ENCODE measurements around the gene MTHFD1L. TPM values are rescaled to one million over a fixed set of nuclear protein-coding genes. Genes with fewer than 3 reads are reported as not detected.

The MTHFD1L gene
- total and polyA plus RNA-seq, 8 donors = 1.8 to 16.3 (median 8.8) TPM

DNA sequence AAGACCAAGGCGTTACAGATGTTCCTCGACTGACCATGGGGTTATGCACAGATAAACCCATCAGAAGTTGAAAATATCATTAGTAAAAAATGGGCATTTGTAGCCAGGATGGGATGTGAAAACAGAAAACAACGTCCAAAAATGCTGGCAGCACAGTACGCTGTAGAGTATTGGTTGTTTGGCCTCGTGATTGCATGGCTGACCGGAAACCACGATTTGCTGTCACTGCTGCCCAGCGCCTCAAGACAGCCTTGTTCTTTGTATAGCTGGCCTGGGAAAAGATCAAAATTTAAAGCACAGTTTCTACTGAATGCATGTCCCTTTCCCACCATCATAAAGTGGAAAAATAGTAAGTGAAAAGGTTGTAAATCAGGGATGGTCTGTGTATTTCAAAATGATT, 41.9 kb downstream of the MTHFD1L start:
- Histone ChIP-seq H3K27ac (no peak overlapping the region), H3K36me3 (peaks cover 0 to 12% (median 2%) of the 10 kb centered on the region in 4 donors), H3K4me3 (no peak overlapping the region), H3K9me3 (no peaks in the 10 kb centered on the region), H3K27me3 (no peaks in the 10 kb centered on the region), H3K4me1 (peaks cover 0 to 3% (median 0%) of the 10 kb centered on the region in 4 donors)
- peak in 1 of 2 donors; percentile 53 for DNase-seq
- TF ChIP-seq POLR2AphosphoS5 (IDR thresholded peaks at IDR 0.05) (no peak), POLR2A (IDR thresholded peaks at IDR 0.05) (no peak), EP300 (IDR thresholded peaks at IDR 0.05) (no peak)
- TF ChIP-seq, protein P1, sequence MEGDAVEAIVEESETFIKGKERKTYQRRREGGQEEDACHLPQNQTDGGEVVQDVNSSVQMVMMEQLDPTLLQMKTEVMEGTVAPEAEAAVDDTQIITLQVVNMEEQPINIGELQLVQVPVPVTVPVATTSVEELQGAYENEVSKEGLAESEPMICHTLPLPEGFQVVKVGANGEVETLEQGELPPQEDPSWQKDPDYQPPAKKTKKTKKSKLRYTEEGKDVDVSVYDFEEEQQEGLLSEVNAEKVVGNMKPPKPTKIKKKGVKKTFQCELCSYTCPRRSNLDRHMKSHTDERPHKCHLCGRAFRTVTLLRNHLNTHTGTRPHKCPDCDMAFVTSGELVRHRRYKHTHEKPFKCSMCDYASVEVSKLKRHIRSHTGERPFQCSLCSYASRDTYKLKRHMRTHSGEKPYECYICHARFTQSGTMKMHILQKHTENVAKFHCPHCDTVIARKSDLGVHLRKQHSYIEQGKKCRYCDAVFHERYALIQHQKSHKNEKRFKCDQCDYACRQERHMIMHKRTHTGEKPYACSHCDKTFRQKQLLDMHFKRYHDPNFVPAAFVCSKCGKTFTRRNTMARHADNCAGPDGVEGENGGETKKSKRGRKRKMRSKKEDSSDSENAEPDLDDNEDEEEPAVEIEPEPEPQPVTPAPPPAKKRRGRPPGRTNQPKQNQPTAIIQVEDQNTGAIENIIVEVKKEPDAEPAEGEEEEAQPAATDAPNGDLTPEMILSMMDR (IDR thresholded peaks at IDR 0.05) = no peak
- 82 to 95% (median 86%) methylated on average over 8 of the region's 8 CpGs for WGBS, 5 donors
- intact Hi-C loops (cut with DNase I; ENCODE audit: low total_unique reads) = no loop called here

- intact Hi-C loops (cut with DNase I; ENCODE audit: low total_unique reads) = no loop called here
- H3K36me3 ChIP-seq = peaks cover 0 to 12% (median 2%) of the 10 kb centered on the region in 4 donors
- DNase-seq = no peak
- no peak overlapping the region for H3K27ac ChIP-seq
- no peak overlapping the region for H3K4me3 ChIP-seq
- no peaks in the 10 kb centered on the region for H3K4me1 ChIP-seq
- H3K27me3 ChIP-seq = no peaks in the 10 kb centered on the region
- TF ChIP-seq, protein P1 (IDR thresholded peaks at IDR 0.05) = no peak
- TF ChIP-seq POLR2AphosphoS5 (IDR thresholded peaks at IDR 0.05) = no peak
- TF ChIP-seq POLR2A (IDR thresholded peaks at IDR 0.05) = no peak
- WGBS, 5 donors = 78 to 89% (median 86%) methylated on average over 2 of the region's 2 CpGs
- no peaks in the 10 kb centered on the region for H3K9me3 ChIP-seq
Measured at GRCh38 chr6:150908901-150909300, 43.4 kb downstream of the MTHFD1L start.

DNA sequence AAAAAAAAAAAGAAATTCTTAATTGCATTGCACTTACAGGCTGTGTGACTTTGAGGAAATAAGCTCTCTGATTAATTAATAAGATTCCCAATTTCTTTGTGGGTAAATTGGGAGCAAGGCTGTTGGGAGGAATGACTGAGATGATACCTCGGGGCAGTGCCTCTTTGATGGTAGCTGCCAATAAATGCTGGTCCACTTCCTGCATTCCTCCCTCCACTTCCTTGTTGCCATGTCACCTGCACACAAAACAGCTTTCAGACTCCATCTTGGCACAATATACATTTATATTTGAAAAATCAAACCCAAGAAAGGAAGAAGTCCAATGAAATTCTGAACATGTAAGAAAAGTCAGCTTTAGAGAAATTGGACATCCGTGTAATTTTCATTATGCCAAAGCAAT, 45.1 kb downstream of the MTHFD1L start:
- WGBS, 5 donors = 30 to 60% (median 38%) methylated on average over 2 of the region's 2 CpGs
- Histone ChIP-seq H3K27ac (no peak overlapping the region), H3K9me3 (no peaks in the 10 kb centered on the region), H3K36me3 (peaks cover 0 to 10% (median 2%) of the 10 kb centered on the region in 4 donors), H3K27me3 (no peaks in the 10 kb centered on the region), H3K4me1 (no peaks in the 10 kb centered on the region), H3K4me3 (no peak overlapping the region)
- no peak for DNase-seq
- intact Hi-C loops (cut with DNase I; ENCODE audit: low total_unique reads) = no loop called here
- TF ChIP-seq POLR2AphosphoS5 (IDR thresholded peaks at IDR 0.05) = no peak
- TF ChIP-seq, protein P1 (IDR thresholded peaks at IDR 0.05) = no peak
- no peak for TF ChIP-seq EP300 (IDR thresholded peaks at IDR 0.05)
- TF ChIP-seq POLR2A (IDR thresholded peaks at IDR 0.05) = no peak

GRCh38 chr6:150914372-150914771, 48.9 kb downstream of the MTHFD1L start:
- Histone ChIP-seq H3K9me3 (no peaks in the 10 kb centered on the region), H3K27ac (no peak overlapping the region), H3K27me3 (no peaks in the 10 kb centered on the region), H3K36me3 (peaks cover under 1 to 11% (median 10%) of the 10 kb centered on the region in 4 donors), H3K4me3 (no peak overlapping the region), H3K4me1 (no peaks in the 10 kb centered on the region)
- intact Hi-C loops (cut with DNase I; ENCODE audit: low total_unique reads) = no loop called here
- 90 to 97% (median 94%) methylated on average over 6 of the region's 6 CpGs for WGBS, 5 donors
- DNase-seq = no peak
- TF ChIP-seq, protein P1 (IDR thresholded peaks at IDR 0.05) = no peak
- TF ChIP-seq EP300 (IDR thresholded peaks at IDR 0.05) (no peak), POLR2AphosphoS5 (IDR thresholded peaks at IDR 0.05) (no peak), POLR2A (IDR thresholded peaks at IDR 0.05) (no peak)

Measured in stomach (tissue), 9 donors.